BJ (cell line): ENCODE measurements around the gene DOCK4. TPM values are rescaled to one million over a fixed set of nuclear protein-coding genes. Genes with fewer than 3 reads are reported as not detected.

Source experiments
- CTCF ChIA-PET: fragments of 350-600 bp; formaldehyde crosslinking; extraction: SDS; loops from one replicate; lab custom pipeline; 2021; ENCODE audit warnings: antibody characterized with exemption, inconsistent platforms; lab: Yijun Ruan, JAX
- POLR2A ChIA-PET: fragments of 300-600 bp; sonication (Branson Sonifier 250); formaldehyde crosslinking; extraction: SDS; loops from one replicate; lab custom pipeline; 2021; ENCODE audit warnings: antibody characterized with exemption; lab: Charles Lee
- DNase-seq: peaks from one replicate; pipeline ENCODE4 v3.0.0-alpha.2; 2011; ENCODE audit warnings: low read depth
- H3K27me3 ChIP-seq: 2 replicates; pipeline ENCODE4 v1.6.0; 2011; ENCODE audit warnings: low read length; ENCODE audit not compliant: control insufficient read depth, insufficient read depth
- H3K36me3 ChIP-seq: 2 replicates; pipeline ENCODE4 v1.5.1; 2011; ENCODE audit warnings: low read length; ENCODE audit not compliant: control insufficient read depth, insufficient read depth
- H3K4me3 ChIP-seq: 2 replicates; pipeline ENCODE4 v1.5.1; 2011; ENCODE audit warnings: low read depth, mild to moderate bottlenecking, control low read depth, low read length
- CTCF ChIP-seq: IDR thresholded peaks from 2 replicates; pipeline ENCODE4 v1.5.1; 2011; ENCODE audit warnings: low read depth, mild to moderate bottlenecking, control low read depth, inconsistent platforms, low read length, moderate library complexity; ENCODE audit not compliant: insufficient read depth
- polyA plus RNA-seq: library from polyadenylated mRNA; depleted of rRNA; stranded (reverse); fragments of >200 nt; gene quantifications from 2 replicates; pipeline ENCODE4 v1.2.3, GENCODE V29; 2011

The DOCK4 gene
- polyA plus RNA-seq, 1 experiment = 0.15 TPM

GRCh38 chr7:111866787-111867186 lies 339.4 kb downstream of the DOCK4 start:
- no peak for DNase-seq
- no peaks in the 10 kb centered on the region for H3K27me3 ChIP-seq
- no peak for TF ChIP-seq CTCF
- no peak overlapping the region for H3K4me3 ChIP-seq
- POLR2A ChIA-PET = no interaction called here
- CTCF ChIA-PET = interaction anchor here (5.7 kb wide), 1 partner anchor 11 kb away, joined by 41 read pairs; no protein-coding TSS in a partner anchor
- H3K36me3 ChIP-seq = no peaks in the 10 kb centered on the region

GRCh38 chr7:111865430-111865829 lies 340.8 kb downstream of the DOCK4 start:
- Histone ChIP-seq H3K4me3 (no peak overlapping the region), H3K36me3 (no peaks in the 10 kb centered on the region), H3K27me3 (no peaks in the 10 kb centered on the region)
- ChIA-PET POLR2A (no interaction called here), CTCF (interaction anchor here (5.7 kb wide), 1 partner anchor 10 kb away, joined by 41 read pairs; no protein-coding TSS in a partner anchor)
- no peak for TF ChIP-seq CTCF
- DNase-seq = no peak

GRCh38 chr7:111864291-111864976 lies 341.8 kb downstream of the DOCK4 start:
- Histone ChIP-seq H3K4me3 (no peak overlapping the region), H3K36me3 (no peaks in the 10 kb centered on the region), H3K27me3 (no peaks in the 10 kb centered on the region)
- TF ChIP-seq CTCF = no peak
- DNase-seq = no peak
- CTCF ChIA-PET = interaction anchor here (0.6 to 5.7 kb wide), 2 partner anchors 9 to 992 kb away, joined by 3 to 41 read pairs; no protein-coding TSS in a partner anchor
- POLR2A ChIA-PET = no interaction called here

GRCh38 chr7:111863269-111863668 lies 342.9 kb downstream of the DOCK4 start:
- POLR2A ChIA-PET = no interaction called here

More at GRCh38 chr7:111863269-111863668, 342.9 kb downstream of the DOCK4 start:
- Histone ChIP-seq H3K4me3 (no peak overlapping the region), H3K27me3 (no peaks in the 10 kb centered on the region), H3K36me3 (no peaks in the 10 kb centered on the region)
- no peak for DNase-seq
- no peak for TF ChIP-seq CTCF
- CTCF ChIA-PET = interaction anchor here (0.8 to 5.7 kb wide), 4 partner anchors 8 to 128 kb away, joined by 4 to 41 read pairs (median 6); no protein-coding TSS in a partner anchor
